OCI-LY7 (cell line): ENCODE data around the gene TGFBR3. TPM values are rescaled to one million over a fixed set of nuclear protein-coding genes. Genes with fewer than 3 reads are reported as not detected.

ENCODE experiments used
- BruUV-seq: library from RNA; stranded (reverse); fragments of 400-500 nt; replicated peaks from 2 replicates; lab custom pipeline; 2021; lab: Mats Ljungman, UMichigan
- CTCF ChIA-PET: fragments of 300-600 bp; sonication (Branson Sonifier 250); formaldehyde crosslinking; loops from one replicate; lab custom pipeline; 2022; ENCODE audit warnings: antibody characterized with exemption; ENCODE audit not compliant: unreplicated experiment; lab: Charles Lee
- POLR2A ChIA-PET: fragments of 300-600 bp; sonication (Branson Sonifier 250); formaldehyde crosslinking; loops from one replicate; lab custom pipeline; 2022; ENCODE audit warnings: antibody characterized with exemption; lab: Charles Lee
- DNase-seq: peaks from one replicate; pipeline ENCODE4 v3.0.0-alpha.2; 2015; ENCODE audit warnings: low spot score
- H2AFZ ChIP-seq: fragments of 200-600 bp; sonication (generic), shearing (Covaris generic); 2 replicates; pipeline ENCODE4 v1.6.1; 2014; ENCODE audit warnings: mild to moderate bottlenecking, antibody characterized with exemption, low read length, moderate library complexity
- H3K27ac ChIP-seq: fragments of 200-600 bp; sonication (generic); 2 replicates; pipeline ENCODE4 v1.5.1; 2014; ENCODE audit warnings: mixed run types, low read depth, mild to moderate bottlenecking, moderate library complexity, low read length, inconsistent platforms; ENCODE audit not compliant: poor library complexity, severe bottlenecking
- H3K36me3 ChIP-seq: fragments of 200-600 bp; sonication (generic); 2 replicates; pipeline ENCODE4 v1.6.1; 2014; ENCODE audit warnings: mild to moderate bottlenecking, antibody characterized with exemption, low read length, moderate library complexity, mixed read lengths; ENCODE audit not compliant: insufficient read depth
- H3K4me1 ChIP-seq: fragments of 200-600 bp; sonication (generic); 2 replicates; pipeline ENCODE4 v1.5.1; 2014; ENCODE audit warnings: mild to moderate bottlenecking, low read length; ENCODE audit not compliant: insufficient read depth, poor library complexity, severe bottlenecking
- H3K4me2 ChIP-seq: fragments of 200-600 bp; sonication (generic); 2 replicates; pipeline ENCODE4 v1.6.1; 2014; ENCODE audit warnings: mild to moderate bottlenecking, low read length
- H3K4me3 ChIP-seq: fragments of 200-600 bp; sonication (generic); 2 replicates; pipeline ENCODE4 v1.5.1; 2014; ENCODE audit warnings: mild to moderate bottlenecking, low read depth, low read length; ENCODE audit not compliant: poor library complexity, severe bottlenecking
- H3K79me2 ChIP-seq: fragments of 200-600 bp; sonication (generic); 2 replicates; pipeline ENCODE4 v1.6.1; 2016; ENCODE audit warnings: low read depth, mild to moderate bottlenecking, low read length, moderate library complexity, mixed read lengths; ENCODE audit not compliant: insufficient read depth
- H3K9me2 ChIP-seq: fragments of 200-600 bp; sonication (generic); 2 replicates; pipeline ENCODE4 v1.6.1; 2016; ENCODE audit warnings: mild to moderate bottlenecking, low read length, mixed read lengths; ENCODE audit not compliant: insufficient read depth
- H3K9me3 ChIP-seq: fragments of 200-600 bp; sonication (generic); 2 replicates; pipeline ENCODE4 v1.6.1; 2014; ENCODE audit warnings: mild to moderate bottlenecking, mixed run types, low read length, mixed read lengths
- H4K20me1 ChIP-seq: fragments of 200-600 bp; sonication (generic); 2 replicates; pipeline ENCODE4 v1.6.1; 2014; ENCODE audit warnings: mild to moderate bottlenecking, antibody characterized with exemption, low read length, moderate library complexity, mixed read lengths; ENCODE audit not compliant: insufficient read depth
- CTCF ChIP-seq: fragments of 200-600 bp; sonication (generic); conservative IDR thresholded peaks from 2 replicates; pipeline ENCODE4 v1.5.1; 2014; ENCODE audit warnings: mild to moderate bottlenecking, antibody characterized with exemption, low read length, moderate library complexity, mixed read lengths
- EZH2phosphoT487 ChIP-seq: fragments of 200-600 bp; sonication (generic); IDR thresholded peaks from 2 replicates; pipeline ENCODE4 v1.6.1; 2018; ENCODE audit warnings: low read depth, borderline replicate concordance, mild to moderate bottlenecking, mixed run types, antibody characterized with exemption, low read length, moderate library complexity, mixed read lengths
- intact Hi-C: fragments of 100-400 bp; cut with micrococcal nuclease; formaldehyde crosslinking; loops from one replicate; pipeline ENCODE4 v1.10.0; 2022; ENCODE audit not compliant: unreplicated experiment
- total RNA-seq, 2 experiments: library from RNA; depleted of rRNA in 1 of 2; stranded (reverse); fragments of >200 nt in 1 of 2; shearing (Covaris generic) in 1 of 2; gene quantifications; 2 replicates each; pipeline ENCODE4 v1.2.3, GENCODE V29; 2014 to 2022

TGFBR3 gene
- total RNA-seq, 2 experiments from 2014 or later: not detected

DNA sequence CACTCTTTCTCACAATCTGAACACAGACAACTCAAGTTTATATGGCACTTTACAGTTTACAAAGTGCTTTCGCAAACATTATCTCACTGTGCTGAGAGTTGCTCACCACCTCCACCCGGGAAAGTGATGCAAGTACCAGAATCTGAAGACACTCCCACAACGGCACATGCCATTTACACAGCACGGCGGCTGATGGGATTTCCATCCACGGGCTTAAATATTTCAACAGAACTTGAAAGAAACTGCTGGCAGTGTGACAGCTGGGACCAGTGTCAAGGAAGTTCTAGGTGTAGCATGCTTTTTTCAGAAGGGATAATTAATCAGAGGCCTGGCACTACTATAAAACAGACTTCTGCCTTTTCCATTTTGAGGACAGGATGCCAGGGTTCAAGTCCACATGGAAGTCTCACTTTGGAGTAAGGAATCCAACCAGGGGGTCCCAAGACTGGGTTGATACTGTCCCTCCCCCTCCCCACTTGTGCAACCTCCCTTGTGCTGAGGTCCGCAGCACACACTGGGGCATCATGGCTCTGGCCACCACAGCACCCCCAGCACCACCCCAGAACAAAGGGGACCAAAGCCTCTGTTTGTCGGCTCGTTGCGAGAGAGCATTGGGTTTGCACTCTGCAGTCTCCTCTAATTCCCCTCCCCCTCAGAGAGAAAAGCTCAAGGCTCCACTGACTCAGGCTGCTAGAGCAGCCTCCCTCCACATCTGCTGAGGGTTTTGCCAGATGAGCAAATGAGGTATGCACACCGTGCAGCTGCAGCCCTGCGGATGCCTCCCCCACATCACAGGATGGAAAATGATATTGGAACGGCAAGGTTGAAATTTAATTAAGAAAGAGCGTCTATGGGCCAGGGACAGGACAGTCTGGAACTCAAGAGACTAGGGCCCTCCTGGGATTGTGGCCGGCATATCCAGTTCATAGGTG lies 154.9 kb downstream of the TGFBR3 start:
- TF ChIP-seq EZH2phosphoT487: no peak
- no peak for TF ChIP-seq CTCF
- Histone ChIP-seq H3K27ac (no peak overlapping the region), H3K9me2 (no peaks in the 10 kb centered on the region), H3K36me3 (no peaks in the 10 kb centered on the region), H3K79me2 (no peaks in the 10 kb centered on the region), H2AFZ (no peak overlapping the region), H4K20me1 (no peaks in the 10 kb centered on the region), H3K4me1 (no peaks in the 10 kb centered on the region), H3K9me3 (no peaks in the 10 kb centered on the region), H3K4me2 (no peak overlapping the region), H3K4me3 (no peak overlapping the region)
- BruUV-seq: no TSS peak
- ChIA-PET POLR2A (no interaction called here), CTCF (no interaction called here)
- intact Hi-C loops: no loop called here
- no peak for DNase-seq

DNA sequence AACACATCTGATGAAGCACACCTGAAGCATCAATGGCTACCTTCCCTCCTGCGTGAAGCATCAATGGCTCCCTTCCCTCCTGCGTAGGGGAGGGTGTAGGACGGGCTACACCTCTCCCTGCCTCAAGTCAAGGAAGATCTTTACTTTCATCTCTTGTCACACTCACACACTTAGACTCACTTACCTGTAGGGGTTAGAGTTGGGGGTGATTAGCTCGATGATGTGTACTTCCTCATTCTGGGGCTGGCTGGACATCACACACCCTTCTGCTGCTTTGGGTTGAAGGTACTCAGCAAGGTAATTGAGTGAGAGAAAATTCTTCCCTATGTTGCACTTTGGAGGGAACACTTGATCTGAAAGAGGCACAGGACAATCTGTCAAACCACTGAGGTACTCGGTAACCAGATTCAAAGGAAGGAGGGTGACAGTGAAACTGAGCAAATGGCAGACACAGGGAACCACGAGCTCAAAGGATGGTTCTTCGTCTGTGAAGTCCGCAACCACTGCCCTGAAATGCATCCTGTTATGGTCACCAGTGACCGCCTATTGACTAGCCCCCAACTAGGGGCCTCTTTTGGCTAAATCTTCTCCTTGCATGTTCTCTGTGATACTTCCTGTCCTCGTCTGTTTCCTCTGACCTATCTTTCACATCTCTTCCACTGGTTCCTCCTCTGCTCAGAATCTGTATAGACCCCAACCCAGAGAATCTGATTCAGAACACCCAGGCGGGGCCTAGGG lies 156.2 kb downstream of the TGFBR3 start:
- Histone ChIP-seq H2AFZ (no peak overlapping the region), H3K9me3 (no peaks in the 10 kb centered on the region), H3K79me2 (no peaks in the 10 kb centered on the region), H3K4me1 (no peaks in the 10 kb centered on the region), H3K4me3 (no peak overlapping the region), H4K20me1 (no peaks in the 10 kb centered on the region), H3K27ac (no peak overlapping the region), H3K36me3 (no peaks in the 10 kb centered on the region), H3K4me2 (no peak overlapping the region), H3K9me2 (no peaks in the 10 kb centered on the region)
- intact Hi-C loops: no loop called here
- TF ChIP-seq CTCF (no peak), EZH2phosphoT487 (no peak)
- BruUV-seq: no TSS peak
- no peak for DNase-seq
- ChIA-PET POLR2A (no interaction called here), CTCF (interaction anchor here (0.5 kb wide), 1 partner anchor 118 kb away, joined by 3 read pairs; no protein-coding TSS in a partner anchor)
